IMR-90 (cell line): ENCODE measurements around the gene C10orf105. TPM values are rescaled to one million over a fixed set of nuclear protein-coding genes. Genes with fewer than 3 reads are reported as not detected.

Experiments used
- ATAC-seq: fragments of 200-7000 bp; cut with Tn5 transposase; 2 replicates; pipeline ENCODE4 v1.9.1; 2020; ENCODE audit warnings: low read depth, mild to moderate bottlenecking, moderate library complexity
- BruUV-seq: library from RNA; stranded (reverse); fragments of 400-500 nt; replicated peaks from 2 replicates; lab custom pipeline; 2021; lab: Mats Ljungman, UMichigan
- CTCF ChIA-PET: fragments of 300-600 bp; formaldehyde crosslinking; extraction: SDS; loops from one replicate; lab custom pipeline; 2021; ENCODE audit warnings: antibody characterized with exemption; lab: Yijun Ruan, JAX
- POLR2A ChIA-PET: fragments of 300-600 bp; sonication (Branson Sonifier 250); formaldehyde crosslinking; loops from one replicate; lab custom pipeline; 2022; ENCODE audit warnings: antibody characterized with exemption; ENCODE audit not compliant: unreplicated experiment; lab: Charles Lee
- DNase-seq: peaks from one replicate; pipeline ENCODE4 v3.0.0; 2013
- H2AFZ ChIP-seq: replicated peaks from 2 replicates; pipeline ENCODE3; 2013; ENCODE audit warnings: low read length, mild to moderate bottlenecking; ENCODE audit not compliant: poor library complexity
- H2AK5ac ChIP-seq: 2 replicates; pipeline ENCODE4 v1.6.1; 2013; ENCODE audit warnings: low read depth, low read length, inconsistent platforms
- H2AK9ac ChIP-seq: replicated peaks from 2 replicates; pipeline ENCODE3; 2013; ENCODE audit warnings: mild to moderate bottlenecking, low read depth, low read length, moderate library complexity; ENCODE audit not compliant: poor library complexity
- H2BK120ac ChIP-seq: 2 replicates; pipeline ENCODE4 v1.6.1; 2013; ENCODE audit warnings: low read depth, low read length, inconsistent platforms
- H2BK15ac ChIP-seq: 3 replicates; pipeline ENCODE4 v1.6.1; 2013; ENCODE audit warnings: low read depth, low read length, inconsistent platforms
- H2BK20ac ChIP-seq: 2 replicates; pipeline ENCODE4 v1.6.1; 2013; ENCODE audit warnings: low read depth, mild to moderate bottlenecking, inconsistent platforms, low read length, moderate library complexity
- H2BK5ac ChIP-seq: 2 replicates; pipeline ENCODE4 v1.6.1; 2013; ENCODE audit warnings: mild to moderate bottlenecking, low read depth, low read length, inconsistent platforms; ENCODE audit not compliant: poor library complexity, severe bottlenecking
- H3K14ac ChIP-seq: replicated peaks from 2 replicates; pipeline ENCODE4 v1.6.1; 2013; ENCODE audit warnings: low read depth, low read length, inconsistent platforms
- H3K18ac ChIP-seq: 2 replicates; pipeline ENCODE4 v1.6.1; 2013; ENCODE audit warnings: low read depth, low read length, control low read depth
- H3K23ac ChIP-seq: 2 replicates; pipeline ENCODE4 v1.6.1; 2013; ENCODE audit warnings: low read depth, low read length, inconsistent platforms
- H3K27ac ChIP-seq: 2 replicates; pipeline ENCODE4 v1.5.1; 2013; ENCODE audit warnings: mild to moderate bottlenecking, control low read depth, low read length; ENCODE audit not compliant: insufficient read depth
- H3K27me3 ChIP-seq: 2 replicates; pipeline ENCODE4 v1.6.1; 2013; ENCODE audit warnings: low read length; ENCODE audit not compliant: control insufficient read depth, insufficient read depth
- H3K36me3 ChIP-seq: 2 replicates; pipeline ENCODE4 v1.6.1; 2013; ENCODE audit warnings: low read length, mixed read lengths; ENCODE audit not compliant: control insufficient read depth, insufficient read depth
- H3K4ac ChIP-seq: 2 replicates; pipeline ENCODE4 v1.6.1; 2013; ENCODE audit warnings: low read depth, low read length, inconsistent platforms
- H3K4me1 ChIP-seq: 2 replicates; pipeline ENCODE4 v1.6.1; 2013; ENCODE audit warnings: low read length, mixed read lengths; ENCODE audit not compliant: control insufficient read depth, insufficient read depth
- H3K4me2 ChIP-seq: 2 replicates; pipeline ENCODE4 v1.6.1; 2013; ENCODE audit warnings: low read depth, mild to moderate bottlenecking, control low read depth, low read length, moderate library complexity
- H3K4me3 ChIP-seq: 2 replicates; pipeline ENCODE4 v1.5.1; 2013; ENCODE audit warnings: low read depth, mild to moderate bottlenecking, control low read depth, low read length, moderate library complexity; ENCODE audit not compliant: insufficient read depth
- H3K56ac ChIP-seq: 2 replicates; pipeline ENCODE4 v1.6.1; 2013; ENCODE audit warnings: low read length, inconsistent platforms; ENCODE audit not compliant: insufficient read depth; ENCODE audit errors: extremely low read depth
- H3K79me1 ChIP-seq, 2 experiments: 2 replicates each; pipeline ENCODE4 v1.6.1; 2013; ENCODE audit warnings: low read length in 2 of 2, inconsistent platforms in 1 of 2, low read depth in 1 of 2
- H3K9ac ChIP-seq: 2 replicates; pipeline ENCODE4 v1.6.1; 2013; ENCODE audit warnings: low read depth, low read length, control low read depth
- H3K9me1 ChIP-seq: 2 replicates; pipeline ENCODE4 v1.6.1; 2013; ENCODE audit warnings: low read length, inconsistent platforms; ENCODE audit not compliant: insufficient read depth
- H3K9me3 ChIP-seq: 2 replicates; pipeline ENCODE4 v1.6.1; 2013; ENCODE audit warnings: low read length; ENCODE audit not compliant: control insufficient read depth, insufficient read depth
- H4K20me1 ChIP-seq: 2 replicates; pipeline ENCODE4 v1.6.1; 2013; ENCODE audit warnings: low read length, inconsistent platforms; ENCODE audit not compliant: insufficient read depth
- H4K5ac ChIP-seq: 2 replicates; pipeline ENCODE4 v1.6.1; 2013; ENCODE audit warnings: mild to moderate bottlenecking, low read depth, low read length, control low read depth
- H4K8ac ChIP-seq, 2 experiments: 2 replicates each; pipeline ENCODE4 v1.6.1; 2013; ENCODE audit warnings: low read depth in 2 of 2, low read length in 2 of 2, control low read depth in 1 of 2, inconsistent platforms in 1 of 2
- H4K91ac ChIP-seq: 2 replicates; pipeline ENCODE4 v1.6.1; 2013; ENCODE audit warnings: low read depth, low read length, inconsistent platforms; ENCODE audit not compliant: insufficient read depth
- FOS ChIP-seq: fragments of 150-350 bp; IDR thresholded peaks from 2 replicates; pipeline ENCODE4 v1.6.1; 2016; ENCODE audit warnings: low read depth, low read length
- MAZ ChIP-seq: IDR thresholded peaks from 2 replicates; pipeline ENCODE4 v1.6.1; 2012; ENCODE audit warnings: low read depth, mild to moderate bottlenecking, low read length, improper control_type of control experiment, moderate library complexity, borderline replicate concordance
- RAD21 ChIP-seq: IDR thresholded peaks from 2 replicates; pipeline ENCODE4 v1.6.1; 2012; ENCODE audit warnings: low read length, improper control_type of control experiment
- WGBS, 2 experiments: methylation state at CpG; one replicate each; pipeline versions ENCODE4 v1.1.5 to v1.1.7; 2013; ENCODE audit warnings: missing lambda C conversion rate in 2 of 2; ENCODE audit not compliant: insufficient read length in 1 of 2; ENCODE audit errors: extremely low coverage in 2 of 2; 5-methylcytosine and 5-hydroxymethylcytosine counted together
- dilution Hi-C: fragments of 300-500 bp; cut with HindIII; formaldehyde crosslinking; loops from one replicate; pipeline ENCODE4 v1.14.3; 2018; ENCODE audit warnings: low sequenced_read_pairs; ENCODE audit not compliant: unreplicated experiment
- in situ Hi-C: fragments of 300-500 bp; cut with MboI; formaldehyde crosslinking; loops from 3 replicates; pipeline ENCODE4 v1.14.3; 2019; ENCODE audit warnings: low sequenced_read_pairs, inconsistent platforms, mixed read lengths
- intact Hi-C: fragments of 100-400 bp; cut with micrococcal nuclease; formaldehyde crosslinking; loops from 2 replicates; pipeline ENCODE4 v1.10.0; 2022
- polyA plus RNA-seq, 3 experiments: library from polyadenylated mRNA; depleted of rRNA; stranded (reverse); fragments of >200 nt; gene quantifications; 2 replicates each; pipeline ENCODE4 v1.2.3, GENCODE V29; 2012; ENCODE audit warnings: low replicate concordance in 1 of 3
- total RNA-seq: library from RNA; depleted of rRNA; stranded (reverse); fragments of >200 nt; gene quantifications from 2 replicates; pipeline ENCODE4 v1.2.3, GENCODE V29; 2012

C10orf105 gene
- total and polyA plus RNA-seq, 2 of the 4 experiments (the other 2 are of a cell fraction): under 0.01 TPM; not detected in 1

DNA sequence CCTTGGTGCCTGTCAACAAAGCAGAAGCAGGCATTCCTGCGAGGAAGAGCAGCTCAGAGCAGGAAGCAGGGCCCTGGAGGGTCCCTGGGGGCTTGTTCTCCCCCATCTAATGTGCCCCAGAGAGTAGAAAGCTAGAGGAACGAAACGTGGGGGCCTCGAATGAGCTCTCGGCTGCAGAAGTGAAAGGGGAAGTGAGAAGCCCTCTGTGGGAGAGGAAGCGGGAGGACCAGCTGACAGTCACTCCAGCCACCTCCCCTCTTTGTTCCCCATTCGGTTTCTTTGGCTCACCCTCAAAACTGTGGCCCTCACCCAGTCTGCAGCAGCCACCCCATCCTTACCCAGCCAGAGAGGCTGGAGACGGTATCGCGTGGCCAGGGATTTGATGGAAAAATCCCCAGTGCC lies 25.0 kb downstream of the C10orf105 start:
- no peaks in the 10 kb centered on the region for H3K4me1 ChIP-seq
- ATAC-seq: no peak
- no peak for DNase-seq
- dilution Hi-C loops: no loop called here
- H2BK120ac ChIP-seq: no peak overlapping the region
- no peak overlapping the region for H2BK5ac ChIP-seq
- no peaks in the 10 kb centered on the region for H3K9me1 ChIP-seq
- no peak overlapping the region for H2AK9ac ChIP-seq
- POLR2A ChIA-PET: no interaction called here
- 63% methylated on average over 1 of the region's 10 CpGs; no CpG with 5 or more reads in 1 of the 2 experiments for WGBS, 2 experiments
- H3K27me3 ChIP-seq: peaks cover 19% of the 10 kb centered on the region
- no peak overlapping the region for H3K14ac ChIP-seq
- no peak overlapping the region for H3K4me2 ChIP-seq
- H3K56ac ChIP-seq: no peak overlapping the region
- no peak for TF ChIP-seq FOS
- TF ChIP-seq RAD21: no peak
- no peak for TF ChIP-seq MAZ
- no peaks in the 10 kb centered on the region for H4K20me1 ChIP-seq
- H2AK5ac ChIP-seq: no peak overlapping the region
- CTCF ChIA-PET: no interaction called here
- no peak overlapping the region for H3K9ac ChIP-seq
- intact Hi-C loops: no loop called here
- H2BK20ac ChIP-seq: no peak overlapping the region
- H3K4ac ChIP-seq: no peak overlapping the region
- no peak overlapping the region for H2BK15ac ChIP-seq
- H4K91ac ChIP-seq: no peak overlapping the region
- H4K5ac ChIP-seq: no peak overlapping the region
- H2AFZ ChIP-seq: no peak overlapping the region
- BruUV-seq: no TSS peak
- H3K18ac ChIP-seq: no peak overlapping the region
- in situ Hi-C loops: no loop called here
- H3K27ac ChIP-seq: no peak overlapping the region
- no peak overlapping the region for H3K4me3 ChIP-seq
- no peaks in the 10 kb centered on the region for H3K79me1 ChIP-seq
- no peaks in the 10 kb centered on the region for H3K9me3 ChIP-seq
- no peaks in the 10 kb centered on the region for H3K36me3 ChIP-seq
- H4K8ac ChIP-seq: no peak overlapping the region
- no peak overlapping the region for H3K23ac ChIP-seq
